GM12878 (cell line): ENCODE measurements around the gene CCR7. TPM values are rescaled to one million over a fixed set of nuclear protein-coding genes. Genes with fewer than 3 reads are reported as not detected.
A peak's percentile ranks its signal among the peaks of the same experiment; 100 is the strongest.

ENCODE experiments used
- ATAC-seq: fragments of 200-7000 bp; cut with Tn5 transposase; 3 replicates; pipeline ENCODE4 v1.9.1; 2020; ENCODE audit warnings: mild to moderate bottlenecking, moderate library complexity
- BruUV-seq: library from RNA; stranded (reverse); fragments of 400-500 nt; replicated peaks from 2 replicates; lab custom pipeline; 2021; lab: Mats Ljungman, UMichigan
- CTCF ChIA-PET: fragments of 300-600 bp; sonication (Branson Sonifier 250); formaldehyde crosslinking; extraction: SDS; loops from one replicate; lab custom pipeline; 2021; ENCODE audit warnings: inconsistent platforms; lab: Yijun Ruan, JAX
- POLR2A ChIA-PET: fragments of 350-600 bp; formaldehyde crosslinking; extraction: SDS; loops from one replicate; lab custom pipeline; 2021; ENCODE audit warnings: inconsistent platforms; lab: Charles Lee
- RAD21 ChIA-PET: fragments of 300-600 bp; sonication (Branson Sonifier 250); formaldehyde crosslinking; loops from one replicate; lab custom pipeline; 2023; ENCODE audit warnings: antibody characterized with exemption; ENCODE audit not compliant: unreplicated experiment; lab: Charles Lee
- SMC1A ChIA-PET: fragments of 300-600 bp; sonication (Branson Sonifier 250); formaldehyde crosslinking; loops from one replicate; lab custom pipeline; 2023; ENCODE audit not compliant: unreplicated experiment, uncharacterized antibody; lab: Charles Lee
- DNase-seq: peaks from one replicate; pipeline ENCODE4 v3.0.0-alpha.2; 2011; ENCODE audit warnings: low read depth, low spot score
- FAIRE-seq: peaks from 3 replicates; lab custom pipeline; 2011; peaks lifted over from hg19 to GRCh38; lab: Jason Lieb, UNC
- H2AFZ ChIP-seq: 2 replicates; pipeline ENCODE4 v1.6.0; 2011; ENCODE audit warnings: low read depth, low read length, control low read depth; ENCODE audit not compliant: control insufficient read depth
- H3K27ac ChIP-seq: 2 replicates; pipeline ENCODE4 v1.5.1; 2011; ENCODE audit warnings: control low read depth; ENCODE audit not compliant: control insufficient read depth, insufficient read depth
- H3K27me3 ChIP-seq, 2 experiments: replicated peaks in 1 of 2; 2 replicates each; pipeline versions ENCODE4 v1.6.0 to v1.6.1; 2011; ENCODE audit warnings: low read length in 1 of 2; ENCODE audit not compliant: control insufficient read depth in 2 of 2, insufficient read depth in 2 of 2
- H3K36me3 ChIP-seq, 2 experiments: 2 replicates each; pipeline ENCODE4 v1.5.1; 2011; ENCODE audit warnings: low read length in 1 of 2; ENCODE audit not compliant: control insufficient read depth in 2 of 2, insufficient read depth in 2 of 2
- H3K4me1 ChIP-seq: 2 replicates; pipeline ENCODE4 v1.6.1; 2011; ENCODE audit warnings: mild to moderate bottlenecking, low read length, moderate library complexity, mixed read lengths; ENCODE audit not compliant: control insufficient read depth, insufficient read depth
- H3K4me2 ChIP-seq: 2 replicates; pipeline ENCODE4 v1.6.0; 2011; ENCODE audit warnings: control low read depth; ENCODE audit not compliant: control insufficient read depth, insufficient read depth
- H3K4me3 ChIP-seq: fragments of 200-600 bp; sonication (generic); 2 replicates; pipeline ENCODE4 v1.5.1; 2016
- H3K79me2 ChIP-seq: 2 replicates; pipeline ENCODE4 v1.6.0; 2011; ENCODE audit warnings: low read length; ENCODE audit not compliant: control insufficient read depth, insufficient read depth
- H3K9ac ChIP-seq: 2 replicates; pipeline ENCODE4 v1.8.0; 2011; ENCODE audit warnings: low read length, control low read depth, mixed read lengths; ENCODE audit not compliant: control insufficient read depth, insufficient read depth
- H3K9me3 ChIP-seq: replicated peaks from 3 replicates; pipeline ENCODE4 v1.5.1; 2011; ENCODE audit warnings: mild to moderate bottlenecking, low read length; ENCODE audit not compliant: control insufficient read depth, insufficient read depth
- H4K20me1 ChIP-seq: 2 replicates; pipeline ENCODE4 v1.6.0; 2011; ENCODE audit not compliant: control insufficient read depth, insufficient read depth
- BHLHE40 ChIP-seq, 2 experiments: fragments of 450-650 bp in 1 of 2; IDR thresholded peaks; 2 replicates each; pipeline ENCODE4 v1.6.1; 2011 to 2017; ENCODE audit warnings: low read depth in 2 of 2, borderline replicate concordance in 1 of 2, improper control_type of control experiment in 1 of 2, low read length in 1 of 2, mild to moderate bottlenecking in 1 of 2
- ELK1 ChIP-seq: IDR thresholded peaks from 2 replicates; pipeline ENCODE4 v1.6.1; 2012; ENCODE audit warnings: low read depth, low read length, improper control_type of control experiment
- IKZF2 ChIP-seq, 2 experiments: fragments of 450-650 bp; IDR thresholded peaks; 2 replicates each; pipeline ENCODE4 v1.6.1; 2017; ENCODE audit warnings: mild to moderate bottlenecking in 2 of 2, moderate library complexity in 2 of 2
- JUNB ChIP-seq: IDR thresholded peaks from 2 replicates; pipeline ENCODE4 v1.6.1; 2016; ENCODE audit warnings: antibody characterized with exemption, mild to moderate bottlenecking
- MTA3 ChIP-seq: IDR thresholded peaks from 2 replicates; pipeline ENCODE4 v1.6.1; 2012; ENCODE audit warnings: low read length, inconsistent platforms, borderline replicate concordance
- MXI1 ChIP-seq: fragments of 150-350 bp; IDR thresholded peaks from 2 replicates; pipeline ENCODE4 v1.6.1; 2011; ENCODE audit warnings: low read depth, mild to moderate bottlenecking, inconsistent platforms, low read length, improper control_type of control experiment
- NFXL1 ChIP-seq: fragments of 450-650 bp; IDR thresholded peaks from 2 replicates; pipeline ENCODE4 v1.6.1; 2017; ENCODE audit warnings: antibody characterized with exemption, mild to moderate bottlenecking, borderline replicate concordance
- POLR2AphosphoS2 ChIP-seq: IDR thresholded peaks from 2 replicates; pipeline ENCODE4 v1.6.1; 2011; ENCODE audit warnings: low read depth, mild to moderate bottlenecking, low read length, improper control_type of control experiment, moderate library complexity
- POU2F2 ChIP-seq: IDR thresholded peaks from 3 replicates; pipeline ENCODE4 v1.6.1; 2011; ENCODE audit warnings: low read depth, mild to moderate bottlenecking, low read length, borderline replicate concordance
- SMARCA5 ChIP-seq: fragments of 450-650 bp; IDR thresholded peaks from 2 replicates; pipeline ENCODE4 v1.6.1; 2017; ENCODE audit warnings: mild to moderate bottlenecking
- SPI1 ChIP-seq: IDR thresholded peaks from 2 replicates; pipeline ENCODE4 v1.6.1; 2011; ENCODE audit warnings: low read depth, mild to moderate bottlenecking, low read length, moderate library complexity, borderline replicate concordance; ENCODE audit not compliant: insufficient read depth
- SRF ChIP-seq, 2 experiments: IDR thresholded peaks; 2 replicates each; pipeline ENCODE4 v1.6.1; 2011; ENCODE audit warnings: low read depth in 2 of 2, low read length in 2 of 2, mild to moderate bottlenecking in 1 of 2, moderate library complexity in 1 of 2
- ZNF687 ChIP-seq: fragments of 450-650 bp; IDR thresholded peaks from 2 replicates; pipeline ENCODE4 v1.6.1; 2017; ENCODE audit warnings: mild to moderate bottlenecking, moderate library complexity
- WGBS: methylation state at CpG from one replicate; pipeline ENCODE4 v1.1.6; 2016; ENCODE audit warnings: low lambda C conversion rate; ENCODE audit not compliant: insufficient replicate concordance, insufficient coverage; ENCODE audit errors: missing lambda C conversion rate; 5-methylcytosine and 5-hydroxymethylcytosine counted together
- in situ Hi-C: fragments of 300-500 bp; cut with MboI; formaldehyde crosslinking; loops from 9 replicates; pipeline ENCODE4 v1.14.3; 2018; ENCODE audit warnings: mixed read lengths
- intact Hi-C: fragments of 100-400 bp; cut with micrococcal nuclease; formaldehyde crosslinking; loops from one replicate; pipeline ENCODE4 v1.14.2; 2022; ENCODE audit not compliant: unreplicated experiment
- polyA plus RNA-seq, 11 experiments: library from polyadenylated mRNA; depleted of rRNA in 4 of 11; unstranded in 6 of 11; stranded (reverse) in 5 of 11; fragments of >200 nt; fragmentation: Nextera tagmentation in 4 of 11; fragmentation: Illumina TruSeq in 1 of 11; extraction: Ambion mirVana in 4 of 11; extraction: Trizol in 1 of 11; gene quantifications; 1 replicate in 1 of 11; 2 replicates in 10 of 11; pipeline versions ENCODE4 v1.2.1 to v1.2.3, GENCODE V29; 2011 to 2016; ENCODE audit warnings: inconsistent platforms in 2 of 11, missing spikeins in 2 of 11, low read depth in 1 of 11
- total RNA-seq, 4 experiments: library from RNA; depleted of rRNA in 3 of 4; stranded (reverse); fragments of >200 nt in 3 of 4; fragmentation: Illumina TruSeq in 1 of 4; extraction: Trizol in 1 of 4; gene quantifications; 2 replicates each; pipeline versions ENCODE4 v1.2.1 to v1.2.3, GENCODE V29; 2013 to 2021

The CCR7 gene
- total and polyA plus RNA-seq, 10 of the 15 experiments (the other 5 are each of a cell fraction or from before 2014, with no cell fraction given): 131 to 1,171 (median 260) TPM

- 0 out of 2 replicates have a peak, but pooled peaks have one; percentile 63 for TF ChIP-seq ZNF687
- peak in 1 of 2 experiments; percentile 14; a peak in 1 of 4 replicates for TF ChIP-seq BHLHE40 (IDR thresholded peaks at IDR 0.05; ENCODE audit: borderline replicate concordance in 1 of 2, low read depth in 2 of 2, low read length in 1 of 2)
- peak; percentile 21; the same call in 1 of the 2 replicates for TF ChIP-seq SMARCA5
- peak; percentile 8 to 9; a peak in 2 of 4 replicates for TF ChIP-seq IKZF2 (IDR thresholded peaks at IDR 0.05)
Observed at GRCh38 chr17:40556198-40556661, 9.0 kb downstream of the CCR7 start (continued).

- H3K4me1 ChIP-seq: peaks cover 34% of the 10 kb centered on the region
- no peaks in the 10 kb centered on the region for H3K9me3 ChIP-seq
- in situ Hi-C loops: no loop called here
- no peaks in the 10 kb centered on the region for H3K27me3 ChIP-seq
- no peak overlapping the region for H3K27ac ChIP-seq
- no peak overlapping the region for H3K9ac ChIP-seq
- no peak overlapping the region for H3K4me2 ChIP-seq
- peaks cover 25 to 58% of the 10 kb centered on the region in 2 experiments; a peak in 3 of 4 replicates for H3K36me3 ChIP-seq
- intact Hi-C loops: no loop called here
- DNase-seq (no peak), FAIRE-seq (no peak), ATAC-seq (no peak)
- H4K20me1 ChIP-seq: peaks cover 5% of the 10 kb centered on the region
- ChIA-PET POLR2A (interaction anchor here (0.7 to 9.5 kb wide), 14 partner anchors 7 to 245 kb away, joined by 3 to 81 read pairs (median 6); partner anchors contain the start of gene CCR7), SMC1A (interaction anchor here (0.6 to 21.2 kb wide), 9 partner anchors 8 to 165 kb away, joined by 3 to 430 read pairs (median 6); partner anchors contain the start of gene TOP2A), CTCF (interaction anchor here (1.0 to 12.8 kb wide), 7 partner anchors 19 to 65 kb away, joined by 3 to 318 read pairs (median 5); no protein-coding TSS in a partner anchor), RAD21 (interaction anchor here (0.6 to 21.1 kb wide), 11 partner anchors 18 to 113 kb away, joined by 3 to 514 read pairs (median 6); no protein-coding TSS in a partner anchor)
- 83% methylated on average over 26 of the region's 26 CpGs for WGBS
- no peak overlapping the region for H3K4me3 ChIP-seq
- BruUV-seq: no TSS peak
- H3K79me2 ChIP-seq: peaks cover 14% of the 10 kb centered on the region
- no peak overlapping the region for H2AFZ ChIP-seq
- TF ChIP-seq MTA3 (no peak), POU2F2 (peak; percentile 32; the same call in 1 of the 3 replicates), ELK1 (no peak), SPI1 (no peak), JUNB (no peak), NFXL1 (no peak), SRF (IDR thresholded peaks at IDR 0.05; ENCODE audit: low read depth in 2 of 2, low read length in 2 of 2) (no peak), IKZF2 (IDR thresholded peaks at IDR 0.05) (peak in 1 of 2 experiments; percentile 49; a peak in 2 of 4 replicates), MXI1 (no peak), POLR2AphosphoS2 (peak; percentile 65)
Observed at GRCh38 chr17:40555296-40556190, 9.7 kb downstream of the CCR7 start.
